Activated CD4-positive, alpha-beta T cell treated with anti-CD3 and anti-CD28 coated beads, Interleukin-2, amount 50 U/mL, for 1 hour (primary cell): ENCODE results near the gene CSF1.
"Not testable (repeated sequence)": the region's sequence is repeated elsewhere in the genome, so short reads cannot be mapped to it uniquely, and the experiment has no call there.

Experiments
- DNase-seq: peaks from one replicate; pipeline ENCODE4 v3.0.0-alpha.2; 2020

CSF1 gene

DNA sequence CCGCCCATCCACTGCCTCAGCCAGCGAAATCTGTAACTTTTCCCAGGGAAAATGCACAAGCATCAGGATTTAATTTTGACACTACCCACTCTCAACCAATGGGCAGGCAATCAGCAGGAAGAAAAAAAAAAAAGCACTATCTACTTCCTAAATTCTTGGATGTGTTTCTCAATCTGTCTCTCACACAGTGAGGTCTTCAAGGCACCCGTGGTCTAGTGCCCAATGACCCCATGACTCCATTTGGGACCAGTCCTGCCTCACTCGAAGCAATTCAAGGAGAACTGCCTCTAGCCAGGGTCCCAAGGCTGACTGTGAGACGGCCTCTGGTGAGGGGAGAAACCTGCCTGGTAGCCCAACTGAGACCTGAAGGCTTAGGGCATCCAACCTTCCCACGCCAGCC is 35.9 kb downstream of the CSF1 start:
- DNase-seq: no peak

DNA sequence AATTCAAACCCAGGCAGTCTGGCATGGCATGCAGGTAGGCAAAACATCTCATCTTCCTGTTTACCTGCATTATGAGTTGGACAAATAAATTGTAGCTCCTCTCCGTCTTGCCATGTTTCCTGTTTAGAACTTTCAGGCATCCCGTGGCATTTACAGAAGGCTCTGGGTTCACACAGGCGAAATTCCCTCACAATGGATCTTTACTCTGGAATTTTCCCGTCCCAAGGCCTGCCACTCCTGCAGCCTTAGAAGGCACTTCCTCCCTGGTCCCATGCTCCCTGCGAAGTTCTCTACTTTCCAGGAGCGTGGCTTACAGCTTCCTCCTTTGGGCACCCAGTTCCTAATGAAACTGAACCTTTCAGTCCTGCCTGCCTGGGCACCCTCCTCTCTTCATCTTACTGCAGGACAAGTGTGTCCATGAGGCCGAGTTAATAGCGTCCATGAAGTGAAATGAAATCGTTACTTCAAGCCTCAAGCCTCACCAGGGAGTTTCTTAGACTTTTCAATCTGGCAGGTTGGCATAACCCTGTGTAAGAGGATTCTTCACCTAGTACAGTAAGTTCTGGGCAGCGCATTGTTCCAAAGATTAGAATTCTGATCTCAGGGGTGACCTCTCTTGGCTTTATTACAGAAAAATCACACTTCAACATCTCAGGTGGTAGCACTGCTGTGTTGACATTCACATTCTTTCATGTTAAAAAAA is 37.1 kb downstream of the CSF1 start:
- DNase-seq: no peak

DNA sequence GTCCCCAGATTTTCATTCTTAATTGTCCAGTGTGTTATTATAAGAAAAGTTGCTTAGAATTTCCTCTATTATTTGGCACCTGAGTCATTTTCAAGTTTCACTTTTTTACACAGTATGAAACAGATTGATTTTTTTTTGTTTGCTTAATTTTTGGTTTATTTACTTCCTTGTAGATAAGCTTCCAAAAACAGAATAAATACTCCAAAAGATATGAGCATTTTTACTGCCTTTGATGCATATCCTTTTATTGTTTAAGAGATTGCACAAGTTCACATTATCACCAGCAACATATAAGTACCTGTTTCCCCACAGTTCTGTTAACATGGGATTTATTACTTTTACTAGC is 37.6 kb downstream of the CSF1 start:
- DNase-seq: no peak

DNA sequence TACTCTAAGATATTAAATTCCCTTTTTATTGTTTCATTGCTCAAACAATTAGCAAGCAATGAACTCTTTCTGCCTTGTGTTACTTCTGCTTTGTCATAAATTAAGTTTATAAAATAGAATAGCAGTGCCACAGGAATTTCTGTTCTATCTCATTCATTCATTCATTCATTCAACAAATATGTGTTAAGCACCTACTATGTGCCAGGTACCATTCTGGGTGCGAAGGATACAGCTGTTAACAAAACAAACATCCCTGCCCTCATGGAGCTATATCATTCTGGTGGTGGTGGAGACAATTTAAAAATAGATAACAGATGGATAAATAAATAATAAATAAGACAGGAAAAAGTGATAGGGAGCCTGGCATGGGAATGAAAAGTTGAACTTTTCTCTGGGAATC is 39.4 kb downstream of the CSF1 start:
- no peak for DNase-seq

DNA sequence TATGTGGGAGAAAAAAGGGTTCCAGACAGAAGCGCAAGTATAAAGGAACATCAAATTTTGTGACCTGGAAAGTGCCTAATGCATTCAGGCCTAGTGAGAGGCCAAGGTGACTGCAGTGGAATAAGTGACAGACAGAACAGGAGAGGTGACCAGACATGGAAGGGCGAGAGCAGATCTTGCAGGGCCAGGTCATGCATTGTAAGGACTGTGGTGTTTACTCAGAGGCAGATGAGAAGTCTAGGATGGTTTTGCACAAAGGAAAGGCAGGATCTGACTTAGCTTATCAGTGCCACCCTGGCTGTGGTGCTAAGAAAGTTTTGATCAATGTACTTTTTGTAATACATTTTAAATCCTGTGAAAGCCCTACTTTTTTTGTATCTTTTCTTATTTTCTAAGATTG is 39.9 kb downstream of the CSF1 start:
- no peak for DNase-seq

DNA sequence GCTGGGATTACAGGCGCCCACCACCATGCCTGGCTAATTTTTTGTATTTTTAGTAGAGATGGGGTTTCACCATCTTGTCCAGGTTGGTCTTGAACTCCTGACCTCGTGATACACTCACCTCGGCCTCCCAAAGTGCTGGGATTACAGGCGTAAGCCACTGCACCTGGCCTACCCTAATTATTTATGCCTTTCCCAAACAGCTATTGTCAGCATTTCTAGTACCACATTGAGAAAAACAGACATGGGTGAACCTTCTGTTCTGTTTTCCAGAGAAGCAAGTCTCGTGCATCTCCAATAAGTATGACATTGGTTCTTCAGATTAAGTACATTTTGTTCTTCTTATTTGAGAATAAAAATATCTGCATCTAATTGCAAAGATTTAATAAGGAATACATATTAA is 40.9 kb downstream of the CSF1 start:
- DNase-seq: not testable (repeated sequence)

DNA sequence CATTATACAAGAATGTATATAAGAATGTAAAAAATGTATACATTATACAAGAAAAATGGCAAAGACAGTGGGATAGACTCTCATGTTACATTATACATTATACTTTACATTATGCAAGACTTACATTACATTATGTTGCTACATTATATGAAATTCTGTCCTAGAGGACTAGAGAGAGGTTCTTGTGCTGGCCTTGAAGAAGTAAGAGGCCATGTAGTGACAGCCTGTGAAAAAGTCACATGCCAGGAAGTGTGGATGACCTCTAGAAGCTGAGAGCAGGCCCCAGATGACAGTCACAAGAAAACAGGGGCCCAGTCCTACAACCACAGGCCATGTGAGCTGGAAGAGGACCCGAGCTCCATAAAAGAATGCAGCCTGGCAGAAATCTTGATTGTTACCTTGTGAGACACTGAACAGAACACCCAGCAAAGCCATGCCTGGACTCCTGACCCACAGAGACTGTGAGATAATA is 43.4 kb downstream of the CSF1 start:
- DNase-seq: no peak

DNA sequence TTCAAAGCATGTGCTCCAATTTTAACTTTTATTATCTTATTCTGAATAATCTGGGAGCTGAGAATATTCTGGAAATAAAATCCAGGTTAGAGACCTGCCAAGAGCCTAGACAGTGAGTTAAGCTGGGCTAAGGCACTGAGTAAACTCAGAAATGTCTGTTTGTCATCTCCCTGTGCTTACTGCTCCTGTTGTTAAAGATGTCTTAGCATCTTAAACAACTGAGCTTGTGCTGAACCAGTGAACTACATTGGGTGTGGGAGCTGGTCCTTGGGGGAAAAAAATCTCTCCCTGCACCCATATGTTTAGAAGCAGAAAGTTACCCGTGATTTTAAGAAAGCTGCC is 49.0 kb downstream of the CSF1 start:
- DNase-seq: no peak

DNA sequence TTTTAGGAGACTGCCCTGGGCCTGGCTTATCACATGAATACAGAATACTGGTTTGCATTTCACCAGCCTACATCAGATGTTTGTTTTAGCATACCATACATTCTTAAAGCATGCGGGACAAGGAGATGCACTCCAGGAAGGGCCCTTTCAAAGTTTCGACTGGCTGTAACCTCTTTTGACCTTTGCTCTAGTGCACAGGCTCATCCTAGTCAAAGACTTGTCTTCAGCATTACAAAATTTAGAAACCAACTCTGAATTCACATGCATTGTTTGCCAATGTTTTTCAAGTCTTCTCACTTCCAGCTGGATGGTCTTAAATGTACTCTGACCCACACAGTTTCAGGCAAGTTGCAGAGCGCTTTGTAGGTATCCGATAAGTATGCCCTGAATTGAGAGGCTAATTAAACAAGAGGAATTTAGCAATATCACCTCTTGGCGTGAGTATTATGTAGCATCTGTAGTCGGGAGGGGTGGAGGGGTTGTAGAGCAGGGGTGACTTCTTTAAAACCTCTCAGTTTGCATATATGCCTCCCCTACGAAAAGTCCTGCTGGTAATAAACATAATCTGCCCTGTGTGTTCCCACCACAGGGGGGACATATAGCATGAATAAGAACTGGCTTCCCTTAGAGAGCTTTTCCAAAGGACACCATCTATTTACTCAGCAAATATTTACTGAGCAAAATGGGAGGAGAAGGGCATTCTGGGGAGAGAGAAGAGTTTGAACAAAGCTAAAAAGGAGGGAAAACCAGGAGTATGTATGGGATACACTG is 49.5 kb downstream of the CSF1 start:
- DNase-seq: no peak

DNA sequence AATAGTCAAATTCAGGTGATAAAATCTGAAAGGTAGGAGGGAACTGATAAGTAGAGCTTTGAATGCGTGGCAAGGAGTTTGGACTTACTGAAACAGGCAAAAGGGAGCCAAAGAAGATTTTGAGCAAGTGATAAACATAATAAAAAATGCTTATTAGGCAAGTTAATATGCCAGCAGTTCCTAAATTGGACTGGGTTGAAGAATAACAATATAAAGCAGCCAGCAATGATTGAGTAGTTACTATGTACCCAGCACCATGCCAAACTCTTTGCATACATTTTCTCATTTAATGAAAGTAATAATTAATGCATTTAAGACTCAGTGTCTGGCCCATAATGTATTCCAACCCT is 50.1 kb downstream of the CSF1 start:
- no peak for DNase-seq

DNA sequence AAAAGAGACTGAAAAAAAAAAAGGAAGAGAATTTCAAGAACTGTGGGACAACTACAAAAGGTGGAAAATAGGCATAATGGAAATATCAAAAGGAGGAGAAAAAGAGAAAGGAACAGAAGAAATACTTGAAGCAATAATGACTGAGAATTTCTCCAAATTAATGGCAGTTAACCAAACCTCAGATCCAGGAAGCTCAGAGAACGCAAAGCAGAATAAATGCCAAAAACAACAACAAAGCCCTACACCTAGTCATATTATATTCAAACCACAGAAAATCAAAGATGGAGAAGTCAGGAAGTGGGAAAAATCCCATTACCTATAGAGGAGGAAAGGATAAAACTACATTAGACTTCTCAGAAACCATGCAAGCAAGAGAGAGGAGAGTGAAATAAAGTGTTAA is 53.2 kb downstream of the CSF1 start:
- no peak for DNase-seq

DNA sequence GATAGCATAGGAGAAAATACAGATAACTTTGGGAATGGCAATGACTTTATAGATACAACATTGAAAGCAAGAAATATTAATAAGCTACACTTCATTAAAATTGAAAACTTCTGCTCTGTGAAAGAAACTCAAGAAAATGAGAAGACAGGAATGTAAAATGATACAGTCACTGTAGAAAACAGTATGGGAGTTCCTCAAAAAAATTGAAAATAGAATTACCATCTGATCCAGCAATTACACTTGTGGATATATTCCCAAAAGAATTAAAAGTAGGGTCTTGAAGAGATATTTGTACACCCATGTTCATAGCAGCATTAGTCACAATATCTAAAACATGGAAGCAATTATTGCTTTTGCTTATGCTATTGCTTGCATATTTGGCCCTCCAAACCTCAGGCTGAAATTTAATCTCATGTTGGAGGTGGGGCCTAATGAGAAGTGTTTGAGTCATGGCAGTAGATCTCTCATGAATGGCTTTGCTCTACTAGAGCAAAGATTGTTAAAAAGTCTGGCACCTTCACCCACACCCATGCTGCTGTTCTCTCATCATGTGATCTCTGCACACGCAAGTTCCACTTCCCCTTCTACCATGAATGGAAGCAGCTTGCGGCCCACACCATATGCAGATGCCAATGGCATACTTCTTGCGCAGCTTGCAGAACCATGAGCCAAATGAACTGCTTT is 58.6 kb downstream of the CSF1 start:
- no peak for DNase-seq

DNA sequence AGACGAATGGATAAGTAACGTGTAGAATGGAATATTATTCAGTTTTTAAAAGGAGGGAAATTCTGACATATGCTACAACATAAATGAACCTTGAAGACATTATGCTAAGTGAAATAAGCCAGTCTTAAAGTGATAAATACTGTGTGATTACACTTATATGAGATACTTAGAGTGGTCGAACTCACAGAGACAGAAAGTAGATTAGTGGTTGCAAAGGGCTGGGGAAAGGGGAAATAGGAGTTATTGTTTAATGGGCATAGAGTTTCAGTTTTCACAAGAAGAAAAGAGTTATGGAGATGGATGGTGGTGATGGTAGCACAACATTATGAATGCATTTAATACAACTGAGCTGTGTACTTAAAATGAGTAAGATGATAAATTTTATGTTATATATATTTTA is 59.3 kb downstream of the CSF1 start:
- DNase-seq: no peak

DNA sequence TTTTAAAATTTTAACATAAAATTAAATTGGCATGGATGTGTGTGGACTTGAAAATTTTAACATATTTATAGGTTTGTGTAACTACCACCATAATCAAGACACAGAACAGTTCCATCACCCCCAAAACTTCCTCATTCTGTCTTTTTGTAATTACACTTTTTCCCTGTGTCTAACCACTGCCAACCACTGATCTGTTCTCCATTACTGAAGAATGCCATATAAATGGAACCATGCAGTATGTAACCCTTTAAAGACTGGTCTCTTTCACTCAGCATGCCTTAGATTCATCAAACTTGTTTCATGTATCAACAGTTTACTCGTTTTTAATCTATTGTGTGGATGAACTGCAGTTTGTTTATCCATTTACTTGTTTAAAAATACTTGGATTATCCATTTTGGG is 60.9 kb downstream of the CSF1 start:
- no peak for DNase-seq

DNA sequence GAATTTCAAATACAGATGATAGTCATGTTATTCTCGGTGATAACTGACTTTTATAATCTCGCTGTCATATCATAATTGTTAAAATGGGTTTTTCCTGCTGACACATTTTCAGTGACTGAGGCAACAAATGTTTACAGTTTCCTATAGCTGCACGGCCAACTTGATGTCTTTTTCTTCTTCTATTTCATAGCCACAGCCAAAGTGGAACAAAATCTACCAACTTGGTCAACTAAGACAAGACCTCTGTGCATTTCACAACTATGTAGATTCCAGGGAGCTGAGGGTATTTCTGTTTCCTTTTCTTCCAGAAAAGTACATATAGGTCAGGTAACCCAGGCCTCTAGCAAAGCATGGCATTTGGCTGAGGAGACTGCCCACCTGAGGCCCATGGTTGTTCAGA is 63.5 kb downstream of the CSF1 start:
- no peak for DNase-seq

DNA sequence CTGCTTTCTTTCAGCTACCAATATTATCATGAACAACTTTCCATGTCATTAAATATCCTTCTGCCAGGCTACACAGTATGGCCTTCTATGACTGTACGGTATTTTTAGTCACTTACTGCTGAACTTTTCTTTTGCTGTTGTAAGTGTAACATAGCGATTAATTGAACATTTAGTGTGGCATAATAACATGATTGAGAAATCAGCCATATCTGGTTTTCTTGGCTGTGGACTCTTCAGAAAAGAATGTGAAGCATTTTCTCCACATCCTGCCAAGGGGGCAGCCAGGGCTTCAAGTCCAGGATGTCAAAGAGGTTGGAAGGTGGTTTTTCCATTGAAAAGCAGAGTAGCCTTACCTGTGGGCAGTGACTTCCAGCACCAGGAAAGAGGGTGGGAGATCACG is 65.1 kb downstream of the CSF1 start:
- no peak for DNase-seq

DNA sequence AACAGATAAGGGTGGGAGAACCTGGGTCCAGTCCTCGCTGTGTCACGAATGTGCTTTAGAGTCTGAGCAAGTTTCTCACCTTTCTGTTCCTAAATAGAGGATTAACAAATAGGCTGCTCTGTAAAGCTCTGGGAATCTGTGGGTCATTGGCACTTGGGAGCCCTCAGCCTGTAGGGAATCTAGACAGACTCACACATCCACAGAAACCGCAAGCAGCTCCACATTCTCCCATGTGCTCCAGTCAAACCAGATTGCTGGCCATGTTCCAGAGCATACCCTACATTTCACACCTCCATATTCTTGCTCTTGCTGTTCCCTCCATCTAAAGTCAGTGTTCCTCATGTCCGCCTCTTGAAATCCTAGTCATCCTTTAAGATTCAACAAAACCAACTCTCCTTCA is 66.1 kb downstream of the CSF1 start:
- no peak for DNase-seq

DNA sequence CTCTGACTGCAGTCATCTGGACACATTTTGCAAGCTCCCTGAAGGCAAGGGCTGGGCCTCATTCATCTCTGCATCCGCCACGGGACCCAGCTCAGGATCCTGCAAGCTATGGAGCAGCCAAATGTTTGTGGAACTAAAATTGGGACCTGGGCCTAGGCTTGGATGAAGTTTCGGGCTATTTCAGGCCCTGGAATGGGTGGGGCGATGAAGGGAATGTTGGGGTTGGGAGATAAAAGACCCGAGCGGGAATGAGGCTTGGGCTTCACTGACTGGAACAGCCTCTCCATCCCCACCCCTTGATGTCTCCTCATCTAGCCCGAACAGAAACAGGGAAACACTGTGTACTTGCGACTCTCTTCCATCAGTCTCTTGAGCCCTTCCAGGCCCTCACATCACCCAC is 66.6 kb downstream of the CSF1 start:
- no peak for DNase-seq

DNA sequence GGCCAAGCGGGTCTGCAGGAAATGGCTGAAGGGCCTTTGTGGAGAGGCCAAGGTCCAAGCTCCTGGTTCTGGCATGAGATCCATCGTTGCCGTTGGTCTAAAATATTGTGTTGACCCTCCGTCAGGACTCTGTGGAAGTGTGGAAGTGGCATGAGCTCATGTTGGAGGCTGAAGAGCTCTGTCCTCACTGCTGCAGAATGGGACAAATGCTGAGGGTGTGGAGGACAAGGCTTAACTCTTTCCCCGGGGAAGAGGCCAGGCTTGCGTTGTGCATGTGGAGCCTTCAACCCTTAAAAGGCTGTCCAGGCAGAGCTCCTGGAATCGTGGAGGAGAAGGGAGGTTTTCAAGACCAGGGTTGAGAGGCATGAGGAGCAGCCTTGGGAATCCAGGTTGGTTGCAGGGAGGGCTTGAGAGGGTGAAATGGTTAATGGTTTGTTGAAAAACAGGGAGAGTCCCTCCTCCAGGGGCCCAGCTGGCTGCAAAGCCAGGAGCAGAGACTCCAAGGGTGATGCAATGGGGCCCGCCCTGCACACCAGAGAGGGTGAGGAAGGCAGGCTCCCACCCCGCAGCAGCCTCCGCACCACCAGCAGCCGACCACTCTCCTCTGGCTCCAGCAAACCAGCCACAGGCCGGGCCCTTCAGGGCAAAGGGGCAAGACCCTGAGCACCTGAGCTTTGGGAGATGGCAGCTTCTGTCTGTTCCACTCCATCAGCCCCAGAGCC is 67.2 kb downstream of the CSF1 start:
- no peak for DNase-seq

DNA sequence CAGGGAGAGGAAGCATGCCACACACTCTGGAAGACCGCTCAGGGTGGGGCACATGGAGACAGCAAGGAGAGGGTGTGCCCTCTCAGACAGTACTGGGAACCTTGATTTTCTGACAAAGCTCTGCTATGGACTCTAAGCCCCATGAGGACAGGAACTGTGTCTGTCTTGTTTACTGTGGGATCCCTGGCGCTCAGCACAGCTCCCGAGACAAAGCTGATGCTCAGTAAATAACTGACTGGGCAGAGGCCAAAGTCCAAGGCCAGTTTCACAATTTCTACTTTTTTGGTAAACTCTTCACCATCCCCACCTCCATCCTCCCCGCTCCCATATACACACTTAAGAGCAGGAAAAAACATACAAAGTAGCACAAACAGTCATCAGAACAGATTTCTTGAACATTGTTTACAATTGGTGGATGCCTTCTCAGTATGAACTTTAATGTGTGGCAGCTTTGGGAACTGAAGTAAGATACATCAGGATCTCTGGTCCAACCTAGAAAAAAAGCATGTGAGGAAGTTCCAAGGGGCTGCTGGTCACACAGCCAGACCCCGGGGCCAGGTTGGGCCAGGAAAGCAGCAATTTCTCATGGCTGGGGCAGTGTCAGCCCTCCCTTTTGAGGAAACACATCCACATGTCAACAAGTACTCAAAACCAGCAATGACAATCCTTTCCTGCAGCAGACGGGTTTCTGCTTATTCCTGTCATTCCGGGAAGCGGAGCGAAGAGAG is 68.3 kb downstream of the CSF1 start:
- no peak for DNase-seq

DNA sequence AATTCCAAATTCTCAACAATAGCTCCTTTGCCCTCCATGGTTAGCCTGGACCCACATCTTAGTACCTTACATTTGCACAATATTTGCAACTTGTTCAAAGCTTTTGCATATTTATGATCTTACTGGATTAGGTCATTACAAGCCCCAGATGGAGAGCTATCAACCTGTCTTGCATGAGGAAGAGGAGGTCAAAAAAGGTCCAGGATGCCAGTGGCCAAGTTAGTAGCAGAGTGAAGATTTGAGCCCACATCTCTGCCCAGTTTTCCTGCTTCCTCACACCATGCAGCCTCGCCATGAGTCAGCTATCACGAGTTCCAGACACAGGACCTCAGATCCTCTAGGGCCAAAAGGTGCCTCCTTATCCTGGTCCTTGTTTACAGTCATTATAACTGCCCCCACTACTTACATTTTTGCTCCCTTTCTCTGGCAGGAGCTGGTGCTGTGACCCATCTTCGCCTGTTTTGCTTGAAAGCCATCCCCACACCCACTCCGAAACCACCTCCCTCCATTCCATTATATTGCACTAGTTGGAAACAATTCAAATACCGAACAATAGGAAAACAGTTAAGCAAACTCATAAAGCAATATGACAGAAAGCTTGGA is 68.9 kb downstream of the CSF1 start:
- no peak for DNase-seq
